Activated CD8-positive, alpha-beta T cell treated with anti-CD3 and anti-CD28 coated beads, Interleukin-2, amount 10 ng/mL, durations not matched to agents 7 days and 5 days (primary cell): Measurements from ENCODE around the gene FRMPD2. TPM values are rescaled to one million over a fixed set of nuclear protein-coding genes. Genes with fewer than 3 reads are reported as not detected.
"Not testable (repeated sequence)": the region's sequence is repeated elsewhere in the genome, so short reads cannot be mapped to it uniquely, and the experiment has no call there.

ENCODE experiments used
- ATAC-seq: fragments of 150-1000 bp; cut with Tn5 transposase; one replicate; pipeline ENCODE4 v1.10.0; 2021; ENCODE audit warnings: moderate library complexity
- CTCF ChIA-PET: fragments of 350-600 bp; sonication (Branson Sonifier 250); formaldehyde crosslinking; loops from one replicate; lab custom pipeline; 2021; ENCODE audit warnings: antibody characterized with exemption; lab: Charles Lee
- POLR2A ChIA-PET: fragments of 350-600 bp; sonication (Branson Sonifier 250); formaldehyde crosslinking; loops from one replicate; lab custom pipeline; 2021; ENCODE audit warnings: antibody characterized with exemption; lab: Charles Lee
- DNase-seq: peaks from one replicate; pipeline ENCODE4 v3.0.0-alpha.2; 2020
- H3K27ac Mint-ChIP-seq: one replicate; pipeline ENCODE4 v1.8.0; 2021; ENCODE audit warnings: mild to moderate bottlenecking, mixed read lengths
- H3K27me3 Mint-ChIP-seq: one replicate; pipeline ENCODE4 v1.8.0; 2021; ENCODE audit warnings: low read depth, mixed read lengths
- H3K36me3 Mint-ChIP-seq: one replicate; pipeline ENCODE4 v1.8.0; 2021; ENCODE audit warnings: low read depth, mixed read lengths
- H3K4me1 Mint-ChIP-seq: one replicate; pipeline ENCODE4 v1.8.0; 2021; ENCODE audit warnings: low read depth, mixed read lengths
- H3K4me3 Mint-ChIP-seq: one replicate; pipeline ENCODE4 v1.8.0; 2021; ENCODE audit warnings: mild to moderate bottlenecking, mixed read lengths
- H3K9me3 Mint-ChIP-seq: one replicate; pipeline ENCODE4 v1.8.0; 2022; ENCODE audit warnings: mixed read lengths; ENCODE audit not compliant: insufficient read depth
- total RNA-seq, 2 experiments: library from RNA; stranded (reverse); gene quantifications; one replicate each; pipeline ENCODE4 v1.2.3, GENCODE V29; 2021

Gene FRMPD2
- total RNA-seq, 2 experiments from 2014 or later, result not detected

DNA sequence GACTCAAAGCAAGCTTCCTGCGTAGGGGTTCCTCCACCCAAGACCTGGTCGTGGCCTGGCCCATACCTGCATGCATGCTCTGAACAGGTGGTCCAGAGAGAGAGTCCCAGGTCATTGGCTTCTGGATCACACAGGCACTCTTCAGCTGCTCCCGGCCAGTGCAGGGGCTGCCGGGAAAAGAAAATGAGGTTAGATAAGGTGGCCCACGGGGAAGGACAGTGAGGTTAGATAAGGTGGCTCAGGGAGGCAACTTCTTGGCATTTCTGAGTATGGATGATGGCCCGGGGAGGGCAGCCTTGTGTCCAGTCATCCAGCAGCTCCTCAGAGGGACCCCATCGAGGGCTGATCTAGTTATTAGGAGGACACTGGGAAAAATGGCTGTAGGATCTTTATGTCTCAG lies 87.4 kb downstream of the FRMPD2 start:
- no peaks in the 10 kb centered on the region for H3K36me3 Mint-ChIP-seq
- ChIA-PET CTCF (no interaction called here), POLR2A (no interaction called here)
- H3K27me3 Mint-ChIP-seq, result peaks cover 4% of the 10 kb centered on the region
- no peaks in the 10 kb centered on the region for H3K9me3 Mint-ChIP-seq
- no peaks in the 10 kb centered on the region for H3K4me1 Mint-ChIP-seq
- ATAC-seq (no peak), DNase-seq (no peak)
- H3K4me3 Mint-ChIP-seq, result no peak overlapping the region
- no peak overlapping the region for H3K27ac Mint-ChIP-seq

DNA sequence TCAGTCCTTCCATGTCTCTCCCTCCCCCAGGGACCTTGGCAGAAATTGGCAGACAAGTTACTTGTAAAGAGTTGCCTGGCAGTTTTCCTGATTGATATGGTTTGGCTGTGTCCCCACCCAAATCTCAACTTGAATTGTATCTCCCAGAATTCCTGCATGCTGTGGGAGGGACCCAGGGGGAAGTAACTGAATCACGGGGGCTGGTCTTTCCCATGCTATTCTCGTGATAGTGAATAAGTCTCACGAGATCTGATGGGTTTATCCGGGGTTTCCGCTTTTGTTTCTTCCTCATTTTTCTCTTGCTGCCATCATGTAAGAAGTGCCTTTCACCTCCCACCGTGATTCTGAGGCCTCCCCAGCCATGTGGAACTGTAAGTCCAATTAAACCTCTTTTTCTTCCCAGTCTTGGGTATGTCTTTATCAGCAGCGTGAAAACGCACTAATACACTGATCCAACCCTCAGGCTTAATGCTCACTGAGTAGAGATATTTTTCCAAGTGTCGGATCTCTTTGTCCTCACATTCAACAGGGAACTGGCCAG lies 88.2 kb downstream of the FRMPD2 start:
- H3K27me3 Mint-ChIP-seq, H3K4me1 Mint-ChIP-seq, DNase-seq, H3K9me3 Mint-ChIP-seq, H3K27ac Mint-ChIP-seq, CTCF ChIA-PET, ATAC-seq, POLR2A ChIA-PET, H3K36me3 Mint-ChIP-seq, H3K4me3 Mint-ChIP-seq: not testable (repeated sequence)

DNA sequence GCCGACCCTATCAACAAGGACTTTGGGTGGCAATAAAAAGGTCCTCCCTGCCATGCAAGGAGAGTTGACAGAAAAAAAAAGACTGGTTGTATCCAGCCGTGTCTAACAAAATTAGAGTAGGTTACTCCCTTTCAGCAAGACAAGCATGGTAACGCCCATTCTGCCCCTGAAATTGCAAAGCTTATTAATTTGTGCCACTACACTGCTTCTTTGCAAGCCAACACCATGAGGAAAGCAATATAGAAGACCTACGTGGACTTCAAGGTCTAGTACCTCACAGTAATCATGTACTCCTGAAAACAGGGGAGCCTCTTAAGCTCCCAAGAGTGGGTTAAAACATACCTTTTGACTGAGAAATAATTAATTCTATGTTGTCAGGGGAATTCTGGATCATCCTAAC lies 90.3 kb downstream of the FRMPD2 start:
- H3K9me3 Mint-ChIP-seq, result no peaks in the 10 kb centered on the region
- no peaks in the 10 kb centered on the region for H3K36me3 Mint-ChIP-seq
- no peak for DNase-seq
- ATAC-seq, result no peak
- H3K4me1 Mint-ChIP-seq, result no peaks in the 10 kb centered on the region
- peaks cover 4% of the 10 kb centered on the region for H3K27me3 Mint-ChIP-seq
- no peak overlapping the region for H3K4me3 Mint-ChIP-seq
- no peak overlapping the region for H3K27ac Mint-ChIP-seq
- ChIA-PET POLR2A (no interaction called here), CTCF (no interaction called here)

DNA sequence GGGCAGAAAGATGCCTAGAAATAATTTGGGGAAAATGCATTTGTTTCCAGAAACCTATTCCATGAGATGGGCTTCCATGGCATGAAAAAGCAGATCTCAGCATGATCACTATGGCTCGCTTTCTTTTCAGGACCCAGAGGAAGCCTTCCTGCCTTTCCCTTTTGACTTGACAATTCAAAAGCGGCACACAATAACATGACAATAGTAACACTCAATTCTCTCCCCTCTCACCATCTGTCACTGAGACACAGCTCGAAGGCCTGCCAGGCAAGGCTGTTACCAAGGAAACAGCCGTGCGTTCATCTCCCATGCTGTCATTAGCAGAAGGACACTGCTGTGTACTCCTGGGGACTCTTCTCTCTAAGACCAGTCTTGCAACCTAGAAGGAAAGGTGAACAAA lies 101.8 kb downstream of the FRMPD2 start:
- CTCF ChIA-PET, H3K27ac Mint-ChIP-seq, POLR2A ChIA-PET, DNase-seq, H3K36me3 Mint-ChIP-seq, H3K4me3 Mint-ChIP-seq, H3K4me1 Mint-ChIP-seq, H3K27me3 Mint-ChIP-seq, ATAC-seq, H3K9me3 Mint-ChIP-seq: not testable (repeated sequence)

DNA sequence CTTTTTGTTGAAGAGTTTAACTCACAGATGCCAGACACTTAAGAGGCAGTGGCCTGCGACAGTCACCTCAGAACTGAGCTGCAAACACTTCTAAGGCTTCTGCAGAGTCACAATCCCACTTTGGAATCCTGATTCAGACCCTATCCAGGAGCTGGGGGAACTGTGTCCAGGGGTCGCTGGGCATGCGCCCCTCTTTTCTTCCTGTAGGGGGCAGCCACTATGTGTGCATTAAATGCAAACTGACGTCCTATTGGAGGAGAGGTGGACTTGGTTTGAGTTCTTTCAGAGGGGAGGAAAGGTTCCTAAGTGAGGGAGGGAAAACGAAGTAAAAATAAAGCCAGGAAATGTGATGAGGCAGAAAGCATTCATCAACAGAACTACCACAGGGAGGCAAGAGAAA lies 113.8 kb downstream of the FRMPD2 start:
- H3K4me1 Mint-ChIP-seq, POLR2A ChIA-PET, H3K4me3 Mint-ChIP-seq, H3K27ac Mint-ChIP-seq, H3K27me3 Mint-ChIP-seq, H3K36me3 Mint-ChIP-seq, CTCF ChIA-PET, ATAC-seq, DNase-seq, H3K9me3 Mint-ChIP-seq: not testable (repeated sequence)

DNA sequence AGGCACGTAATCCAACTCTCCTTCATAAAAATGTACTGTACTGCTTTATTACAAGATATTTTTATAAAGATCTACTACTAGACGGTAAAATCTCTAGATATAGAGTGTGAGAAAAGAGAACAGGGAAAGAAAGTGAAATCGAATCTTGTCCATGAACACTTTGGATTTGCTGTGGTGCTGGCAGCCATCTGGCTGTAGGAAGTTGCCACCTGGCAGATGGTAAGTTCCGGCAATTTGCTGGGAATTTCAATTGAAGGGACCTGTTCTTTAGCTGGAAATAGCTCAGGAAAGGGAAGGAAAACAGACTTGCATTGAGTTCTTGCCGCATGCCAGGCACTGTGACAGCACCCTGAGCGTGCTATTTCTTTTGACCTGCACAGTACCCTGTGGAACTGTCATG lies 114.3 kb downstream of the FRMPD2 start:
- CTCF ChIA-PET, H3K27me3 Mint-ChIP-seq: not testable (repeated sequence)

DNA sequence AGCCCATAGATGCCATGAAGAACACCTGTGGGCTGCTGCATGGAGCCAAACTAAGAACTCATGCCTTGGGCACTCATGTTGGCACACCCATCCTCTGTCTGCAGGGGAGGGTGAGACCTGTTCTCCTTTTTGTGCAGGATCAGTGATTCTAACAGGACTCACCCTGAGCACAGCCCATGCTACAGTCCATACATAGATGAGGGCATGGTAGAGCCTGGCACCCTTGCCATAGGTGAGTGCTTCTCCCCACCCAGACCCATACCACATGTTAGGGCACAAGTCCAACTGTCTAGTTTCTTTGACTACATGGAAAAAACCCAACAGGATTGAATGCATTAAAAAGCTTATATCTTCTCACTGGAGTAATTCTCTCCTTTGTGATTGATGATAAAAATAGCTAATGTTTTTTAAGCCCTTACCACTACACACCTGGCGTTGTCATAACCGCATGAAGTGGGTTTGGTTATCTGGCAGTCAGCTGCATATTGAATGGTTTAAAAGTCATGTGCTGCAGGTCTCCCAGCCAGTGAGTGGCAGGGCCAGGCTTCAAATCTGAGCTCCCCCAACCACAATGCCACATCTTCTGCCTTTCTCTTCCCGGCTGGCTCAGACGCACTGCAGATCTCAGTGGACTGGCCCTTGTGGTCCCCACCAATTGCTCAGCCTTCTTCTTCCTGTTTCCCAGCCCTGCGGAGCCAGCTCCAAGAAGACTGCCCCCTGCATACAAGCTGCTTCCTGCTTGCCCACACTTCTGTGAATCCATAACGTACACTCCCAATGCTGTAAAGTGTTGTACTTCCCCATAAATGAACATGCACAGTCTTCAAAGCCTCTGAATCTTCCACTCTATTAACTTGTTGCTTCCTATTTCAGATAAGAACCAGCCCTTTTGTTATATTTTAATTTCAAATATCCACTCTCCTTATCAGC lies 120.0 kb downstream of the FRMPD2 start:
- POLR2A ChIA-PET, H3K9me3 Mint-ChIP-seq, CTCF ChIA-PET, ATAC-seq, DNase-seq, H3K27ac Mint-ChIP-seq, H3K36me3 Mint-ChIP-seq, H3K4me1 Mint-ChIP-seq, H3K4me3 Mint-ChIP-seq, H3K27me3 Mint-ChIP-seq: not testable (repeated sequence)

More for the DNA sequence above, 114.3 kb downstream of the FRMPD2 start:
- H3K36me3 Mint-ChIP-seq, H3K27ac Mint-ChIP-seq, ATAC-seq, H3K4me3 Mint-ChIP-seq, H3K9me3 Mint-ChIP-seq, DNase-seq, POLR2A ChIA-PET, H3K4me1 Mint-ChIP-seq: not testable (repeated sequence)

DNA sequence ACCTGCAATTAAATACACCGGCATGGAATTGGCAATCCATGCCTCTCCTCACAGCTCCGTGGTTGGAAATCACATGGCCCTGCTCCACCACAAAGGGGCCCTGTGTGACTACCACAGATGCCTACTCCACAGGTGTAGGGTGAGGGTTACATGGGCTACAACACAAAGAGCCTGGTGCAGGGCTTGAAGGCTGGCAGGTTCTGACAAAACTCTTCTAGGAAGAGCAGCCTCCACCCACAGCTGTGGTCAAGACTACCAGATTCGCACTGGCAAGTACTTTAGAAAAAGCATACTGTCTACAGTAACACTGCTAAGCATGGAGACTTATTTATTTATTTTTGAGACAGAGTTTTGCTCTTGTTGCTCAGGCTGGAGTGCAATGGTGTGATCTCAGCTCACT lies 126.9 kb downstream of the FRMPD2 start:
- H3K36me3 Mint-ChIP-seq, H3K4me3 Mint-ChIP-seq, H3K9me3 Mint-ChIP-seq, H3K27ac Mint-ChIP-seq, CTCF ChIA-PET, H3K27me3 Mint-ChIP-seq, H3K4me1 Mint-ChIP-seq, DNase-seq, ATAC-seq, POLR2A ChIA-PET: not testable (repeated sequence)

DNA sequence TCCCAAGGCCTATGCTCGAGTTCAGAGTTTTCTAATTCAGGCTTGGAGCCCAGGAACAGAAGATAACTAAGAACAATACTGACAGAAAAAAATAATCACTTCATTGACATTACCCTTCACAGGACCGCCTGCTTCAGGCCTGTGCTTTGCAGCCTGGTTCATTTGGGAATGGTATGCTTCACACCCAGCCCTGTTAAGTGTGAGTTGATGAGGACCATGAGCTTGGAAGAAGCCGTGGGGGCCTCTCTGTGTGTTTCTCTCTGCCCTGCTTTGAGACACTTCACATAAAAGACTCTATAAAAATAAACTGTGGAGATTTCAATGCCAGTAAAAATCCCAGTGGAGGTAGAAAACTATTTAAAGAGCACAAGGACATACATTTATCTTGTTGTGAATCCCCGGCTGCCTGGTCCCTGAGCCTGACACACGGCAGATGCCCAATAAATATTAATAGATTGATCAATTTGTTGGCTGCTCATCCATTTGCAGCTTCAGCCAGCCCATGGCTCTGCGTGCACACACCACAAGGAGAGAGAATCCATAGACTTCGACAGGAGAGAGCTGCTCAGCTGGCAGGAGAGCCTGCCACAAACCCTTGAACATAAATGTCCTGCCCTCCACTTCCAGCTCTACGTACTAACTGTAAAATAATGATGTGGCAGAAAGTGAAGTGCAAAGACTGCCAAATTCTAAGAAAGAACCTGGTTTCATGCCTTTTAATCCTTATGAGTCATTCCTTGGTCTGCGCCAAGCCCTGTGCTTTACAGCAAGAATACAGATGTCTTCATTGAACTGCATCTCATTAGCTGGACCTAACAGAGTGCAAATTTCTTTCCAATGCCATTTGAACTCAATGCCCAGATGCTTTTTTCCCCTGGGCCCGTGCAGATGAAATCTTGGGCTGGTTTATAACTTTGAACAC lies 130.5 kb downstream of the FRMPD2 start:
- ATAC-seq, POLR2A ChIA-PET: not testable (repeated sequence)

DNA sequence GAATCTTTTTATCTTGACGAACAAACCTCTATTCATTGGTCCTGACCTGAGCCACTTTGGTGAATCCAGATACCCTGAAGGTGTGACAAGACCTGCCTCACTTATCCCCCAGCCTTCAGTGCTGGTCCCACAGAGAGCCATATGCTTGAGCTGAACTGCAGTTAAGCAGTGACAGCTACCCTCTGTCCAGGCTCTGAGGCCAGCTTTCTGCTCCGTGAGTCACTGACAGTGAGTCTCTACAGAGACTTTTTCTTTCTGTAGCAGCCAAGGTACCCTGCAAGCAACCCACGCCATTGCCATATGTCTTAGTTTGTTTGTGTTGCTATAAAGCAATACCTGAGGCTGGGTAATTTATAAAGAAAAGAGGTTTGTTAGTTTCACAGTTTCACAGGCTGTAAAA lies 133.5 kb downstream of the FRMPD2 start:
- POLR2A ChIA-PET, H3K36me3 Mint-ChIP-seq, CTCF ChIA-PET, H3K4me3 Mint-ChIP-seq, DNase-seq, ATAC-seq, H3K9me3 Mint-ChIP-seq, H3K27me3 Mint-ChIP-seq, H3K27ac Mint-ChIP-seq, H3K4me1 Mint-ChIP-seq: not testable (repeated sequence)

More for the DNA sequence above, 130.5 kb downstream of the FRMPD2 start:
- H3K36me3 Mint-ChIP-seq, CTCF ChIA-PET, H3K27ac Mint-ChIP-seq, H3K9me3 Mint-ChIP-seq, H3K4me3 Mint-ChIP-seq, H3K4me1 Mint-ChIP-seq, DNase-seq, H3K27me3 Mint-ChIP-seq: not testable (repeated sequence)

DNA sequence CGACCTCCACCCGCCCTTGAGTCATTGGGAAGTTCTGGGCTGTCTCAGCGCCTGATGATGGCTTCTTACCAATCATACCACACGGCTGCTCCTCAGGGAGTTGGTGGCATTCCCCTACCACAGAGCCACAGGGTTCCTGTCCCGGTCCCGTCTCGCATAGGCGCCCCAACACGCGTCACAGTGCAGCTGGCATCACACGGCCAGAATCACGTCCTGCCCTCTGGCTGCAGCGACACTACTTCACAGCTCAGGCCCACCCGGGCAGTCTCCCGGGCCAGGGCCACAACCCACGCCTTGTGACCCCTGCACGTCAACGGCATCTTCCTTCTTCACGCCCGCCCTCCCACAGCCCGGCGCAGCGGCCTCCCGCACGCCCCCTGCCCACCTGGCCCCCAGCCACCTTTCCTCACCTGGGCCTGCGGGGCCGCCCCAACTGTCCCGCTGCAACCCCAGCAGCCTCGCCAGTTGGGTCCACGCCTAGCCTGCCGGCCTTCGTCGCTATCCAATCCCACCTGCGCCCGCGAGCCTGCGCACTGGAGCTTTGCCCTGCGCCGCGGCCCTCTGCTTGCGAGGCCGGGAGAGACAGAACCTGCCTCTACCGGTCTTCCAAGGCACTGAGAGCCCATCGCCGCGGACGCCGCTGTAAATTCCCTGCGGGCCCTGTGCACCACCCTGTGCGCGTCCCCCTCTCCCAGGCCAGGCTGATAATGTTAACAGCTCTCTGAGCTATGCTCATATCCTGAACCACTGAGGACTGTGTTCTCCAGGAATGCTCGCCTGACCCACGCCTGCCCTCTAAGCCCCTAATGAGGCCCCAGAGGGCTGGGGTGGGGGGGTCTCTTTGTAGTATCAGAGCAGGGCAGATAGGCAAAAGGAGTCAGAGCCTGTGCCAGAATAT lies 134.3 kb downstream of the FRMPD2 start:
- POLR2A ChIA-PET, H3K9me3 Mint-ChIP-seq, ATAC-seq, H3K36me3 Mint-ChIP-seq, H3K27me3 Mint-ChIP-seq, CTCF ChIA-PET, H3K4me3 Mint-ChIP-seq, DNase-seq, H3K27ac Mint-ChIP-seq, H3K4me1 Mint-ChIP-seq: not testable (repeated sequence)
